Transverse colon (tissue), 3 donors: ENCODE data around the gene CATSPERE.

Experiments
- EP300 ChIP-seq: sonication (generic); formaldehyde crosslinking; IDR thresholded peaks from one replicate; pipeline ENCODE4 v1.6.1; 2017; ENCODE audit warnings: antibody characterized with exemption, low read depth
- POLR2A ChIP-seq: fragments of 450-650 bp; IDR thresholded peaks from one replicate; pipeline ENCODE4 v1.6.1; 2016; ENCODE audit warnings: antibody characterized with exemption, mild to moderate bottlenecking, moderate library complexity
- TF ChIP-seq, protein P1 (sequence below), 5 experiments: fragments of 200-600 bp in 3 of 5; fragments of 450-650 bp in 2 of 5; sonication (generic) in 3 of 5; IDR thresholded peaks; 1 replicate in 2 of 5; 2 replicates in 3 of 5; pipeline ENCODE4 v1.5.1; 2016 to 2017; ENCODE audit warnings: antibody characterized with exemption in 5 of 5, inconsistent platforms in 3 of 5, mild to moderate bottlenecking in 2 of 5, moderate library complexity in 1 of 5

DNA sequence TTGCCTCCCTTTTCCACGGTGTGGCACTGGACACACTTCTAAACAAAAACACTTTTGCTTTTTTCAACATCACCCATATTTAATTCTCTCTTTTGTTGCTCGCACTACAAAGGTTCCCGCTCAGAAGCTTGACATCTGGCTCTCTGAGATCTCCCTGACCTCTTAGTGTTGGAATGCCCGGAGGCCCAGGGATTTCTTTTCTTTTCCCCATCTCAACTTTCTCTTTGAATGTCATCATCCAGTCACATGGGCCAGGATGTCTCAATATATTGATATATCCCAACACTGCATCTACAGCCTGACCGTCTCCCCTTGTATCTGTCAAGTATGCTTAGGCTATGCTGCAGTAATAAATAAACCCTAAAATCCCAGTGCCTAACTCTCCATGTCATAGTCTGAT lies 137.5 kb downstream of the CATSPERE start:
- no peak for TF ChIP-seq EP300
- no peak for TF ChIP-seq POLR2A
- TF ChIP-seq, protein P1, sequence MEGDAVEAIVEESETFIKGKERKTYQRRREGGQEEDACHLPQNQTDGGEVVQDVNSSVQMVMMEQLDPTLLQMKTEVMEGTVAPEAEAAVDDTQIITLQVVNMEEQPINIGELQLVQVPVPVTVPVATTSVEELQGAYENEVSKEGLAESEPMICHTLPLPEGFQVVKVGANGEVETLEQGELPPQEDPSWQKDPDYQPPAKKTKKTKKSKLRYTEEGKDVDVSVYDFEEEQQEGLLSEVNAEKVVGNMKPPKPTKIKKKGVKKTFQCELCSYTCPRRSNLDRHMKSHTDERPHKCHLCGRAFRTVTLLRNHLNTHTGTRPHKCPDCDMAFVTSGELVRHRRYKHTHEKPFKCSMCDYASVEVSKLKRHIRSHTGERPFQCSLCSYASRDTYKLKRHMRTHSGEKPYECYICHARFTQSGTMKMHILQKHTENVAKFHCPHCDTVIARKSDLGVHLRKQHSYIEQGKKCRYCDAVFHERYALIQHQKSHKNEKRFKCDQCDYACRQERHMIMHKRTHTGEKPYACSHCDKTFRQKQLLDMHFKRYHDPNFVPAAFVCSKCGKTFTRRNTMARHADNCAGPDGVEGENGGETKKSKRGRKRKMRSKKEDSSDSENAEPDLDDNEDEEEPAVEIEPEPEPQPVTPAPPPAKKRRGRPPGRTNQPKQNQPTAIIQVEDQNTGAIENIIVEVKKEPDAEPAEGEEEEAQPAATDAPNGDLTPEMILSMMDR (IDR thresholded peaks at IDR 0.05), result no peak
